A673 (cell line): ENCODE measurements around the gene ITGB2. TPM values are rescaled to one million over a fixed set of nuclear protein-coding genes. Genes with fewer than 3 reads are reported as not detected.

Source experiments
- BruUV-seq: library from RNA; stranded (reverse); fragments of 400-500 nt; replicated peaks from 2 replicates; lab custom pipeline; 2021; lab: Mats Ljungman, UMichigan
- CTCF ChIA-PET: fragments of 300-600 bp; sonication (Branson Sonifier 250); formaldehyde crosslinking; loops from one replicate; lab custom pipeline; 2022; ENCODE audit warnings: antibody characterized with exemption; lab: Charles Lee
- POLR2A ChIA-PET: fragments of 300-600 bp; sonication (Branson Sonifier 250); formaldehyde crosslinking; loops from one replicate; lab custom pipeline; 2022; ENCODE audit warnings: antibody characterized with exemption; ENCODE audit not compliant: low non-redundant PET; lab: Charles Lee
- DNase-seq: peaks from one replicate; pipeline ENCODE4 v3.0.0-alpha.2; 2015; ENCODE audit warnings: low spot score
- H3K27ac ChIP-seq: fragments of 200-600 bp; sonication (generic); 2 replicates; pipeline ENCODE4 v1.5.1; 2016; ENCODE audit warnings: mixed run types, low read depth, mild to moderate bottlenecking, mixed read lengths, antibody characterized with exemption, low read length; ENCODE audit not compliant: poor library complexity, severe bottlenecking
- H3K27me3 ChIP-seq: fragments of 200-600 bp; sonication (generic); replicated peaks from 2 replicates; pipeline ENCODE4 v1.6.1; 2017; ENCODE audit warnings: mixed run types, low read depth, mild to moderate bottlenecking, mixed read lengths, antibody characterized with exemption, low read length; ENCODE audit not compliant: insufficient read depth, poor library complexity
- H3K36me3 ChIP-seq: fragments of 200-600 bp; sonication (generic); 2 replicates; pipeline ENCODE4 v1.6.1; 2016; ENCODE audit warnings: mixed run types, mild to moderate bottlenecking, mixed read lengths, antibody characterized with exemption, low read length; ENCODE audit not compliant: insufficient read depth, poor library complexity, severe bottlenecking
- H3K4me1 ChIP-seq: fragments of 200-600 bp; sonication (generic); 2 replicates; pipeline ENCODE4 v1.6.1; 2017; ENCODE audit warnings: mixed run types, mild to moderate bottlenecking, mixed read lengths, antibody characterized with exemption, low read length; ENCODE audit not compliant: insufficient read depth, poor library complexity, severe bottlenecking
- H3K4me3 ChIP-seq: fragments of 200-600 bp; sonication (generic); 2 replicates; pipeline ENCODE4 v1.5.1; 2016; ENCODE audit warnings: low read depth, mixed run types, mild to moderate bottlenecking, mixed read lengths, low read length; ENCODE audit not compliant: poor library complexity, severe bottlenecking
- H3K9me3 ChIP-seq: fragments of 200-600 bp; sonication (generic); 2 replicates; pipeline ENCODE4 v1.6.1; 2016; ENCODE audit warnings: mixed run types, low read depth, mild to moderate bottlenecking, mixed read lengths, antibody characterized with exemption, low read length; ENCODE audit not compliant: poor library complexity, severe bottlenecking
- CTCF ChIP-seq: fragments of 300-800, 200-600 bp; sonication (generic); conservative IDR thresholded peaks from 2 replicates; pipeline ENCODE4 v1.5.1; 2017; ENCODE audit warnings: low read depth, mild to moderate bottlenecking, antibody characterized with exemption, low read length, moderate library complexity, mixed read lengths
- EZH2 ChIP-seq: fragments of 200-600 bp; sonication (generic); IDR thresholded peaks from 2 replicates; pipeline ENCODE4 v1.6.1; 2017; ENCODE audit warnings: borderline replicate concordance, low read depth, mild to moderate bottlenecking, mixed read lengths, antibody characterized with exemption, low read length; ENCODE audit not compliant: poor library complexity, severe bottlenecking
- intact Hi-C: fragments of 100-400 bp; cut with micrococcal nuclease; formaldehyde crosslinking; loops from one replicate; pipeline ENCODE4 v1.10.0; 2022; ENCODE audit not compliant: unreplicated experiment
- total RNA-seq: library from RNA; stranded (reverse); gene quantifications from 2 replicates; pipeline ENCODE4 v1.2.3, GENCODE V29; 2021

ITGB2 gene
- total RNA-seq, 1 experiment from 2014 or later, result 5.0 TPM

DNA sequence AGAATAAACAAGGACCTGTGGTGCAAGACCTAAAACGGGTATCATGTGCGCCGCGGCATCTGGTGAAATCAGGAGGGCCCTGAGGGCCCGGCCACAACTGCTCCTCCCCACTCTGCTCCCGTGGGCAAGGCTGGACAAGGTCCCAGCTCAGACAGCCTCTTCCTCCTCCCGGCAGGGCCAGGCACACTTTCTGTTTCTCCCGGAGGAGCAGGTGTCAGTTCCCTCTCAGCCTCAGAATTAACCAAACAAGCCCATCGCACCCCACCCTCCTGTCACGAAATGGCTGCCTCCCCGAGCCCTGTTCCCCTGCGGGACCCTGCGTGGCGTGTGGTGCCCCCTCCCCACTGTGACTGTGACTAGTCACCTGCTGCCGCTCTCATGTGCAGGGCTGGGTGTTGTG, 62.4 kb downstream of the ITGB2 start:
- Histone ChIP-seq H3K36me3 (peaks cover 76% of the 10 kb centered on the region), H3K27ac (no peak overlapping the region)

DNA sequence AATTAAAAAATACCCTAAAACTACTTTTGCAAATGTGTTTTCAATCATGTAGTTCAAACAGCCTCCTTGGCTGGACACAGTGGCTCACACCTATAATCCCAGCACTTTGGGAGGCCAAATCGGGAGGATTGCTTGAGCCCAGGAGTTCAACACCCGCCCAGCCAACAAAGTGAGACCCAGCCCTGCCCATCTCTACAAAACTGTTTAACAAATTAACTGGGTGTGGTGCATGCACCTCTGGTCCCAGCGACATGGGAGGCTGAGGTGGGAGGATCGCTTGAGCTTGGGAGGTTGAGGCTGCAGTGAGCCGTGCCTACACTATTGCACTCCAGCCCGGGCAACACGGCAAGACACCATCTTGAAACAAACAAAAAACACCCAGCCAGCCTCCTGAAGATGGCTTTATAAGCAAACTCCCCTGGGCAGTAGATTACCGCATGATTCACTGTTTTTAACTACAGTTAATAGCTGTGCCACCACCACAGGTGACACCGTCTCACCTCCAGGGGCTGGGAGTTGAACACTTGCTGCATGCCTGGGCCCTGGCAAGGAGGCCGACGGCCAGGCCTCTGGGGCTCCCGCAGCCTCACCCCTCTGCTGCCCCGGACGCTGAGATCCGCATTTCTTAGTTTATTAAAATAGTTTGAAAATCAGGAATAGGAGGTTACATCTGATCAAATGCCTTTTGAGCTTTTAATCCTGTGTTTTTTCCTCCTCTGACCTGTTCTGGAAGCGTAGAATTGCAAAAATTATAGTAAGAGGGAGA, 63.4 kb downstream of the ITGB2 start:
- no peak for TF ChIP-seq EZH2
- no peak for TF ChIP-seq CTCF
- intact Hi-C loops, result no loop called here
- Histone ChIP-seq H3K4me3 (no peak overlapping the region), H3K9me3 (no peaks in the 10 kb centered on the region), H3K36me3 (peaks cover 80% of the 10 kb centered on the region), H3K4me1 (no peaks in the 10 kb centered on the region), H3K27me3 (no peaks in the 10 kb centered on the region), H3K27ac (peak overlapping the region; percentile 53)
- ChIA-PET POLR2A (no interaction called here), CTCF (no interaction called here)
- no peak for DNase-seq
- no TSS peak for BruUV-seq

More for the DNA sequence above, 62.4 kb downstream of the ITGB2 start:
- intact Hi-C loops, result no loop called here
- no peaks in the 10 kb centered on the region for H3K27me3 ChIP-seq
- POLR2A ChIA-PET, result no interaction called here
- H3K4me3 ChIP-seq, result no peak overlapping the region
- no peaks in the 10 kb centered on the region for H3K9me3 ChIP-seq
- TF ChIP-seq EZH2, result no peak
- TF ChIP-seq CTCF, result no peak
- CTCF ChIA-PET, result no interaction called here
- DNase-seq, result no peak
- no peaks in the 10 kb centered on the region for H3K4me1 ChIP-seq
- no TSS peak for BruUV-seq

GRCh38 chr21:44856131-44856530, 64.6 kb downstream of the ITGB2 start:
- Histone ChIP-seq H3K4me1 (no peaks in the 10 kb centered on the region), H3K27me3 (no peaks in the 10 kb centered on the region), H3K9me3 (no peaks in the 10 kb centered on the region), H3K36me3 (peaks cover 86% of the 10 kb centered on the region), H3K27ac (peak overlapping the region; percentile 30), H3K4me3 (no peak overlapping the region)
- DNase-seq, result no peak
- intact Hi-C loops, result no loop called here
- TF ChIP-seq CTCF (no peak), EZH2 (no peak)
- CTCF ChIA-PET, result no interaction called here
- POLR2A ChIA-PET, result no interaction called here
- BruUV-seq, result no TSS peak
